ENCODE measurements around the gene TRAPPC11.
"Not testable (repeated sequence)": the region's sequence is repeated elsewhere in the genome, so short reads cannot be mapped to it uniquely, and the experiment has no call there.

TRAPPC11 gene

DNA sequence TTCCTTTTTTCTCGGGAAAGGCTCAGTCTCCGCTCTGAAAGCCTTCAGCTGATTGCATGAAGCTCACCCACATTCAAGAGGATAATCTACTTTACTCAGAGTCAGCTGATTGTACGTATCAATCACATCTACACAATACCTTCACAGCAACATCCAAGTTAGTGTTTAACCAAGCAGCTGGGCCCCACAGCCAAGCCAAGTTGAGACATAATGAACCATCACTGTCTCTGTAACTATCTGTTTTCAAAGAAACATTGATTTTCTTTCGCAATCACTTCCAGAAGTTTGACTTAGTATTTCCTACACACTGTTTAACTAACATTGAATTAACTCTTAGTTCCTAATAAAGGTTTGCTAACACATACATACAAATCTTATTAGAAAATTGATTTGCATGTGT lies 40.4 kb upstream of the TRAPPC11 start:
- no peaks in the 10 kb centered on the region for H3K36me3 ChIP-seq (ENCODE audit: insufficient read depth, insufficient read length, low read length)
- DNase-seq (ENCODE audit: low read depth, low spot score), result no peak
- H3K4me1 ChIP-seq (ENCODE audit: insufficient read depth, insufficient read length), result no peaks in the 10 kb centered on the region
- H3K9me3 ChIP-seq (ENCODE audit: insufficient read depth, low read length), result no peaks in the 10 kb centered on the region
- no peak overlapping the region for H3K9ac ChIP-seq (ENCODE audit: insufficient read length, low read depth)
- TF ChIP-seq YY1 (IDR thresholded peaks at IDR 0.05; ENCODE audit: insufficient read depth, insufficient read length) (no peak), SUZ12 (IDR thresholded peaks at IDR 0.05; ENCODE audit: extremely low read depth, insufficient read depth, insufficient read length) (no peak), ZNF274 (IDR thresholded peaks at IDR 0.05; ENCODE audit: low read depth, low read length) (no peak)
- H3K4me3 ChIP-seq (ENCODE audit: insufficient read length, low read depth), result no peak overlapping the region
- H3K27me3 ChIP-seq (ENCODE audit: insufficient read depth, insufficient read length), result no peaks in the 10 kb centered on the region

DNA sequence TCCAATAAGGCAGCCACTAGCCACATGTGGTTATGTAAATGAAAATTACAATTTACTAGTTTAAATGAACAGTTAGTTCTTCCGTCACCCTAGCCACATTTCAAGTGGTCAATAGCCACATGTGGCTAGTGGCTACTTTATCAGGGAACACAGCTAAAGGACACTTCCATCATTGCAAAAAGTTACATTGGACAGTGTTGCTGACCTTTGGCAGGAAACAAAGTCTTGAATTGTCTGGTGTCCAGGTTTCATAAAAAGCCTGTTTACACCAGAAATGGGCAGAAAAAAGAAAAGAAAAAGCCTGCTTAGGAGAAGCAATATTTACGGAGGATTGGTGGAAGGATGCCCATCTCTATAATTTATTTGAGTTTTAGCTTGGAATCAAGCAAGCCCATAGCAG lies 38.7 kb upstream of the TRAPPC11 start:
- Histone ChIP-seq H3K9ac (ENCODE audit: insufficient read length, low read depth) (no peak overlapping the region), H3K27me3 (ENCODE audit: insufficient read depth, insufficient read length) (no peaks in the 10 kb centered on the region), H3K4me3 (ENCODE audit: insufficient read length, low read depth) (no peak overlapping the region), H3K4me1 (ENCODE audit: insufficient read depth, insufficient read length) (no peaks in the 10 kb centered on the region), H3K36me3 (ENCODE audit: insufficient read depth, insufficient read length, low read length) (no peaks in the 10 kb centered on the region), H3K9me3 (ENCODE audit: insufficient read depth, low read length) (no peaks in the 10 kb centered on the region)
- DNase-seq (ENCODE audit: low read depth, low spot score), result no peak
- TF ChIP-seq YY1 (IDR thresholded peaks at IDR 0.05; ENCODE audit: insufficient read depth, insufficient read length), result no peak

DNA sequence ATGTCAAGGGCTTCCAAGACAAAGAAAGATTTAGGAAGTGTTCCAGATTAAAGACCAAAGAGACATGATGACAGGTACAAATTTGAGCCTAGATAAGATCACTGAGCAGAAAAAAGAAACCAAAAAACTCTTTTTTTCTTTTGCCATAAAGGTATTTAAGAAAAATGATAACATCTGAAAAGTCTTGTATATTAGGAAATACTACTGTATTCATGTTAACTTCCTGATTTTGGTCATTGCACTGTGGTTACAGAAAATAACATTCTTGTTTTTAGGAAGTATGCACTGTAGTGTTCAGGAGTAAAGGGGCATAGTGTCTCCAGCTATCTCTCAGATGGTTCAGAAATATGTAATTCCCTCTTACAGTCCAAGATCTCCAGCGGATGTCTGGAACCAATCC lies 37.2 kb upstream of the TRAPPC11 start:
- H3K36me3 ChIP-seq (ENCODE audit: insufficient read depth, insufficient read length, low read length), result no peaks in the 10 kb centered on the region
- H3K27me3 ChIP-seq (ENCODE audit: insufficient read depth, insufficient read length), result no peaks in the 10 kb centered on the region
- no peak overlapping the region for H3K9ac ChIP-seq (ENCODE audit: insufficient read length, low read depth)
- TF ChIP-seq SUZ12 (IDR thresholded peaks at IDR 0.05; ENCODE audit: extremely low read depth, insufficient read depth, insufficient read length) (no peak), ZNF274 (IDR thresholded peaks at IDR 0.05; ENCODE audit: low read depth, low read length) (no peak), YY1 (IDR thresholded peaks at IDR 0.05; ENCODE audit: insufficient read depth, insufficient read length) (no peak)
- no peak for DNase-seq (ENCODE audit: low read depth, low spot score)
- H3K4me1 ChIP-seq (ENCODE audit: insufficient read depth, insufficient read length), result no peaks in the 10 kb centered on the region
- no peak overlapping the region for H3K4me3 ChIP-seq (ENCODE audit: insufficient read length, low read depth)
- no peaks in the 10 kb centered on the region for H3K9me3 ChIP-seq (ENCODE audit: insufficient read depth, low read length)

DNA sequence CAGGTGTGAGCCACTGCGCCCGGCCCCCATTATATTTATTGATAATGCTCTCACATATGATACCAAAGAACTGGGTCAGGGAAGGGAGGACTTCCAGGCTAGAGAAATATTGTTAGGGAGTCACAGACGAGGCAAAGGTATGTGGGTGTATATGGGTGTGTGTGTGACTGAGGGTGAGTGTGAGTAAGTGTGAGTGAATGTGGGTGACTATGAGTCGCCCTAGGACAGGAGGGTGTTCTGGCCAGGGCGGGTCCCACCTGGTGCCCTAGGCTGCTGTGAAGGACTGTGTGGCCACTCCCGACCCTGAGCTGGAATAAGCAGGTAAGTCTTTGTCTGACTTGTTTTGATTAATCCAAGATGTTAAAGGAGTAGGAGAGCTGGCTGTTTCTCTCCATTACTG lies 34.5 kb upstream of the TRAPPC11 start:
- Histone ChIP-seq H3K27me3 (ENCODE audit: insufficient read depth, insufficient read length) (no peaks in the 10 kb centered on the region), H3K9me3 (ENCODE audit: insufficient read depth, low read length) (no peaks in the 10 kb centered on the region), H3K4me1 (ENCODE audit: insufficient read depth, insufficient read length) (no peaks in the 10 kb centered on the region), H3K9ac (ENCODE audit: insufficient read length, low read depth) (no peak overlapping the region), H3K4me3 (ENCODE audit: insufficient read length, low read depth) (no peak overlapping the region), H3K36me3 (ENCODE audit: insufficient read depth, insufficient read length, low read length) (no peaks in the 10 kb centered on the region)
- TF ChIP-seq ZNF274 (IDR thresholded peaks at IDR 0.05; ENCODE audit: low read depth, low read length) (no peak), YY1 (IDR thresholded peaks at IDR 0.05; ENCODE audit: insufficient read depth, insufficient read length) (no peak), SUZ12 (IDR thresholded peaks at IDR 0.05; ENCODE audit: extremely low read depth, insufficient read depth, insufficient read length) (no peak)
- no peak for DNase-seq (ENCODE audit: low read depth, low spot score)

DNA sequence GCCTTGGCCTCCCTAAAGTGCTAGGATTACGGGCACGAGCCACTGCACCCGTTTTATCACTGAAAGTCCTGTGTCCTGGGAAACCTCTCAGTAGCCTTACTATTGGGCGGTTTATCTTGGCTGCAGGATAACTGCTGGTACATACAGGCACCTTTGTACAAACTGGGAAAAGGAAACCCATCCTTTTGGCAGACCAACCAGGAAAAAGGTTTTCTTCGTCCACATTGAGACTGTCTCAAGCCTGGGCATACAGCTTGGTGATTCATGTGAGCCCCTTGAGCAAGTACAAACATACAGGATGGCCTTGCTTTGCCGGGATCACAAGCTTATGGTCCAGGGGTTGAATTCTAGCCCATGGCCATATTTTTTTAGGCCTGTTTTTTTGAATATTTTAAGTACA lies 32.9 kb upstream of the TRAPPC11 start:
- no peak overlapping the region for H3K9ac ChIP-seq (ENCODE audit: insufficient read length, low read depth)
- no peak overlapping the region for H3K4me3 ChIP-seq (ENCODE audit: insufficient read length, low read depth)
- no peak for DNase-seq (ENCODE audit: low read depth, low spot score)
- no peaks in the 10 kb centered on the region for H3K9me3 ChIP-seq (ENCODE audit: insufficient read depth, low read length)
- no peaks in the 10 kb centered on the region for H3K27me3 ChIP-seq (ENCODE audit: insufficient read depth, insufficient read length)
- H3K36me3 ChIP-seq (ENCODE audit: insufficient read depth, insufficient read length, low read length), result no peaks in the 10 kb centered on the region
- no peak for TF ChIP-seq YY1 (IDR thresholded peaks at IDR 0.05; ENCODE audit: insufficient read depth, insufficient read length)
- no peak for TF ChIP-seq SUZ12 (IDR thresholded peaks at IDR 0.05; ENCODE audit: extremely low read depth, insufficient read depth, insufficient read length)
- TF ChIP-seq ZNF274 (IDR thresholded peaks at IDR 0.05; ENCODE audit: low read depth, low read length), result no peak
- H3K4me1 ChIP-seq (ENCODE audit: insufficient read depth, insufficient read length), result no peaks in the 10 kb centered on the region

DNA sequence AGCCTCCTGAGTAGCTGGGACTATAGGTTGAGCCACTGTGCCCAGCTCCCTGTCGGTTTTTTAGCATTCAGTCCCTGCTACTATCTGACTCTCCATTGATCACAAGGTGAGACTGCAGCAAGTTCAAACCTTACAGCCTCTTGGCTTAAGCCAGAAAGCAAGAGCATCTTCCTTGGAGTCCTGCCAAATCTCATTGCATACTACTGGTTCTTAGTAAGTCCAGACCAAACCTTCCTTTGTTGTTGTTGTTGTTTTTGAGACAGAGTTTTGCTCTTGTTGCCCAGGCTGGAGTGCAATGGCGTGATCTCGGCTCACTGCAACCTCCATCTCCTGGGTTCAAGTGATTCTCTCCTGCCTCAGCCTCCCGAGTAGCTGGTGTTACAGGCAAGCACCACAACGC lies 31.8 kb upstream of the TRAPPC11 start:
- DNase-seq (ENCODE audit: low read depth, low spot score); H3K9me3 ChIP-seq (ENCODE audit: insufficient read depth, low read length); H3K27me3 ChIP-seq (ENCODE audit: insufficient read depth, insufficient read length); H3K4me1 ChIP-seq (ENCODE audit: insufficient read depth, insufficient read length); H3K36me3 ChIP-seq (ENCODE audit: insufficient read depth, insufficient read length, low read length); H3K4me3 ChIP-seq (ENCODE audit: insufficient read length, low read depth); H3K9ac ChIP-seq (ENCODE audit: insufficient read length, low read depth): not testable (repeated sequence)

DNA sequence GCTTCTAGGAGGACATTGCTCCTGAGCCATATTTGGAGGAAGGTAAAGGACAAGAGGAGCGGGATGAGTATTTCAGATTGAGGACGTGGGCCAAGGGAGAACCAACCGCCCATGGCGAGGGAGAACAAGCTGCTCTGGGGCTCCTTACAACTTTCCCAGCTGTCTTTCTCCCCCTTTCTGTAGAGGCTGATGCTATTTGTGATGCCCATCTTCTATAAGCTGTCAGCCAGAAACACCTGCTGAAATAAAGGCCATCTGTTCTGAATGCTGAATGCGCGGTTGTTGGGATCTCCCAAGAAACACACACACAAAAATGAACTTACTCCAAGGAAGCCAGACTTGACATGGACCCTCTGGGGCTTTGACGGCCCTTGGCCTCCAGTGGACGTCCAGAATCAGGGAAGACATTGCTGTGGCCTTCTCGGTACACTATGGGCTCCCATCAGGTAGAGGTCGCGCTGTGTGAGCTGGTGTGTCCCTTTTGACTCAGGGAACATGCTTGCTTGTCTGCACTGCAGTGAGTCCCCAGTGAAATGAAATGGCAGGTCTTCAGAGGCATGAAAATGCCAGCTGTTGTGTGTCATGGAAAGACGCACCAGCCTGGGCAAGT lies 31.0 kb upstream of the TRAPPC11 start:
- TF ChIP-seq YY1 (IDR thresholded peaks at IDR 0.05; ENCODE audit: insufficient read depth, insufficient read length), result no peak
- no peak for TF ChIP-seq SUZ12 (IDR thresholded peaks at IDR 0.05; ENCODE audit: extremely low read depth, insufficient read depth, insufficient read length)
- no peak for TF ChIP-seq ZNF274 (IDR thresholded peaks at IDR 0.05; ENCODE audit: low read depth, low read length)

More for the DNA sequence above, 31.0 kb upstream of the TRAPPC11 start:
- H3K27me3 ChIP-seq (ENCODE audit: insufficient read depth, insufficient read length), result no peaks in the 10 kb centered on the region
- no peaks in the 10 kb centered on the region for H3K36me3 ChIP-seq (ENCODE audit: insufficient read depth, insufficient read length, low read length)
- no peak overlapping the region for H3K9ac ChIP-seq (ENCODE audit: insufficient read length, low read depth)
- H3K4me1 ChIP-seq (ENCODE audit: insufficient read depth, insufficient read length), result no peaks in the 10 kb centered on the region
- no peak overlapping the region for H3K4me3 ChIP-seq (ENCODE audit: insufficient read length, low read depth)
- H3K9me3 ChIP-seq (ENCODE audit: insufficient read depth, low read length), result no peaks in the 10 kb centered on the region
- DNase-seq (ENCODE audit: low read depth, low spot score), result no peak
